NB4 (cell line): Measurements from ENCODE around the gene ATXN2.

ENCODE experiments used
- POLR2A ChIP-seq: IDR thresholded peaks from 2 replicates; pipeline ENCODE4 v1.6.1; 2011; ENCODE audit warnings: mild to moderate bottlenecking; ENCODE audit not compliant: insufficient read length; ENCODE audit errors: extremely low read depth
- TF ChIP-seq, protein P1 (sequence below): IDR thresholded peaks from one replicate; pipeline ENCODE4 v1.5.1; 2012; ENCODE audit warnings: low read depth, low read length

DNA sequence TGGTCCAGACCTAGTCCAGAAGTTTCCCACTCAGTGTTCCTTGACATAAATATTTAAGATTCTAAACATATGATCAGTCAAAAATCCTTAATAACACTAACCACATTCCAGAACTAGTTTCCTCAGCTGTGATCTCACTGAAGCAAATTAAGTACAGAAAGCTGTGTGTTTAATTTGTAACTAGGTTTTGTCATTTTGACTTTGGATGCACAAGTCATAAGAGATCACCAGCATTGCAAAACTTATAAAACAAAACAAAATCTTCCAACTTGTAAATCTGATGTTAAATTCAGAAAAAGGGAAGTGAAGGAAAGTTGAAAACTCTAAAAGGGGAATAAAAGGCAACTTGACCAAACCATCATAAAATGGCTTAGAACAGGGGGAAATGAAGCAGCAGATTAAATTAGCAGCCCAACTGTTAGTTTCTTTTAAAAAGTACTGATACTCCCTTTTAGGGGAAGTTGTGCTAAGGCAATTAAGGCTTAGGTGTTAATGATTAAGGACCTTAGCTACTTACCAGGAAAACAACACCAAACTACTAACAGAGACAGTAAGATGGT lies 136.8 kb downstream of the ATXN2 start:
- TF ChIP-seq, protein P1, sequence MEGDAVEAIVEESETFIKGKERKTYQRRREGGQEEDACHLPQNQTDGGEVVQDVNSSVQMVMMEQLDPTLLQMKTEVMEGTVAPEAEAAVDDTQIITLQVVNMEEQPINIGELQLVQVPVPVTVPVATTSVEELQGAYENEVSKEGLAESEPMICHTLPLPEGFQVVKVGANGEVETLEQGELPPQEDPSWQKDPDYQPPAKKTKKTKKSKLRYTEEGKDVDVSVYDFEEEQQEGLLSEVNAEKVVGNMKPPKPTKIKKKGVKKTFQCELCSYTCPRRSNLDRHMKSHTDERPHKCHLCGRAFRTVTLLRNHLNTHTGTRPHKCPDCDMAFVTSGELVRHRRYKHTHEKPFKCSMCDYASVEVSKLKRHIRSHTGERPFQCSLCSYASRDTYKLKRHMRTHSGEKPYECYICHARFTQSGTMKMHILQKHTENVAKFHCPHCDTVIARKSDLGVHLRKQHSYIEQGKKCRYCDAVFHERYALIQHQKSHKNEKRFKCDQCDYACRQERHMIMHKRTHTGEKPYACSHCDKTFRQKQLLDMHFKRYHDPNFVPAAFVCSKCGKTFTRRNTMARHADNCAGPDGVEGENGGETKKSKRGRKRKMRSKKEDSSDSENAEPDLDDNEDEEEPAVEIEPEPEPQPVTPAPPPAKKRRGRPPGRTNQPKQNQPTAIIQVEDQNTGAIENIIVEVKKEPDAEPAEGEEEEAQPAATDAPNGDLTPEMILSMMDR, result no peak
- TF ChIP-seq POLR2A, result no peak
